ENCODE results near the gene SEMA6C. TPM values are rescaled to one million over a fixed set of nuclear protein-coding genes. Genes with fewer than 3 reads are reported as not detected.

The SEMA6C gene
- total and polyA plus RNA-seq, 2 donors = 1.5 to 24.3 TPM

DNA sequence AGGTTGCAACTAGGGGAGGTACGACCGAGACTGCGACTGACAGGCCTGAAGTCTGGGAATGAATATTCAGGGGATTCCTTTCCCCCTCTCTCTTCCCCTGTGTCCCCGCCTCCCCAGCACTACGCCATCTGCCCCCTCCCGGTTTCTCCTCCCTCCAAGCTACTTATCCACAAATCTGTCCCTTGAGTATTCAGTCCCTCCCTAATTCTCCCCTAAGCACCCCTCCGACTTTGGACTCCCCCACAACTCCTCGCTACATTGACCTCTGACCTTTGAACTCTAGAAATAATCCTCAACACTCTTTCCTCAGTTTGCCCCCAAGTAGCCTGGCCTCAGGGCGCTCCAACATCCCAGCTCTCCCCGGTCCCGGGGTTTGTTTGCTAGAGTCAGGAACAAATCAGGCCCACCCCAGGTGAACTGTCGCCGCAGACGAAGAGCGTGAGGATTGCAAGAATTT lies 18.9 kb upstream of the SEMA6C start:
- Histone ChIP-seq H3K36me3 (ENCODE audit: control insufficient read depth in 2 of 2, insufficient read depth in 2 of 2, low read length in 1 of 2) (peaks cover 35 to 44% of the 10 kb centered on the region in 2 donors), H3K4me3 (ENCODE audit: low read length in 2 of 2) (peak overlapping the region; percentile 64 to 94), H3K4me1 (ENCODE audit: control insufficient read depth in 2 of 2, insufficient read depth in 2 of 2, low read length in 2 of 2) (peaks cover 14 to 27% of the 10 kb centered on the region in 2 donors), H3K27me3 (ENCODE audit: control insufficient read depth in 2 of 2, insufficient read depth in 1 of 2, low read length in 1 of 2) (no peaks in the 10 kb centered on the region), H3K9me3 (ENCODE audit: control insufficient read depth in 2 of 2, insufficient read depth in 1 of 2, low read length in 1 of 2) (peaks cover 0 to 7% of the 10 kb centered on the region in 2 donors), H3K27ac (ENCODE audit: low read depth in 1 of 2, low read length in 1 of 2) (peak overlapping the region; percentile 6 to 81)
- 40% methylated on average over 15 of the region's 15 CpGs for WGBS
- no peak for DNase-seq (ENCODE audit: low read depth in 6 of 9, low spot score in 9 of 9)

DNA sequence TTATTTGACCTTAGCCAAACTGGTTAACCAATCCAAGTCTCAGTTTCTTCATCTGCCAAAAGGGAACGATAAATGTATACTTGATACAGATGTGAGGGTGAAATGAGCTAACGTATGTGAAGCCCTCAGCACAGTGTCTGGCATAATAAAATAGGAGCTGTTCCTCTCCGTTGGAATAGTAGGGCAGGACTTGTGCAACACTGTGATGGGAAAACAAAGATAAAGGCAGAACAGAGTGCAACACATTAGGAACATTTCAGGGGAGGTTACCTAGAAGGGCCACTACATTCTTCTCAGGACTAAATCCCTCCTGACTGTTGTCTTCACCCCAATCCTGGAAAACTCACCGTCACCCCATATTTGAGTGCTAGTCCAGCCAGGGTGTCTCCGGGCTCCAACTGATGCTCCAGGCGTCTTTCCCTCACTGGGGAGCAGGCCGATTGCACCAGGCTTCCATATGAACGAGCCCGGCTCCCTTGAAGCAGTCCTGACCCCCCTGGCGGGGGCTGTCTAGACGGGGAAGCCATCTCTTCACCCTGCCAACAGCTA lies 18.4 kb upstream of the SEMA6C start:
- H3K36me3 ChIP-seq (ENCODE audit: control insufficient read depth in 2 of 2, insufficient read depth in 2 of 2, low read length in 1 of 2) = peaks cover 31 to 44% of the 10 kb centered on the region in 2 donors
- peak overlapping the region in 1 of 2 donors; percentile 81 for H3K27ac ChIP-seq (ENCODE audit: low read depth in 1 of 2, low read length in 1 of 2)
- H3K4me1 ChIP-seq (ENCODE audit: control insufficient read depth in 2 of 2, insufficient read depth in 2 of 2, low read length in 2 of 2) = peaks cover 17 to 31% of the 10 kb centered on the region in 2 donors
- peaks cover 0 to 7% of the 10 kb centered on the region in 2 donors for H3K9me3 ChIP-seq (ENCODE audit: control insufficient read depth in 2 of 2, insufficient read depth in 1 of 2, low read length in 1 of 2)
- DNase-seq (ENCODE audit: low read depth in 6 of 9, low spot score in 9 of 9) = no peak
- H3K4me3 ChIP-seq (ENCODE audit: low read length in 2 of 2) = peak overlapping the region; percentile 64 to 94
- no peaks in the 10 kb centered on the region for H3K27me3 ChIP-seq (ENCODE audit: control insufficient read depth in 2 of 2, insufficient read depth in 1 of 2, low read length in 1 of 2)
- 81% methylated on average over 11 of the region's 11 CpGs for WGBS

- Histone ChIP-seq H3K36me3 (ENCODE audit: control insufficient read depth in 2 of 2, insufficient read depth in 2 of 2, low read length in 1 of 2) (peaks cover 21 to 44% of the 10 kb centered on the region in 2 donors), H3K4me3 (ENCODE audit: low read length in 2 of 2) (no peak overlapping the region), H3K9me3 (ENCODE audit: control insufficient read depth in 2 of 2, insufficient read depth in 1 of 2, low read length in 1 of 2) (no peaks in the 10 kb centered on the region), H3K4me1 (ENCODE audit: control insufficient read depth in 2 of 2, insufficient read depth in 2 of 2, low read length in 2 of 2) (peaks cover 19 to 50% of the 10 kb centered on the region in 2 donors), H3K27ac (ENCODE audit: low read depth in 1 of 2, low read length in 1 of 2) (peak overlapping the region; percentile 15 to 78), H3K27me3 (ENCODE audit: control insufficient read depth in 2 of 2, insufficient read depth in 1 of 2, low read length in 1 of 2) (no peaks in the 10 kb centered on the region)
- DNase-seq (ENCODE audit: low read depth in 6 of 9, low spot score in 9 of 9) = no peak
Observed at GRCh38 chr1:151159373-151159772, 12.9 kb upstream of the SEMA6C start.

DNA sequence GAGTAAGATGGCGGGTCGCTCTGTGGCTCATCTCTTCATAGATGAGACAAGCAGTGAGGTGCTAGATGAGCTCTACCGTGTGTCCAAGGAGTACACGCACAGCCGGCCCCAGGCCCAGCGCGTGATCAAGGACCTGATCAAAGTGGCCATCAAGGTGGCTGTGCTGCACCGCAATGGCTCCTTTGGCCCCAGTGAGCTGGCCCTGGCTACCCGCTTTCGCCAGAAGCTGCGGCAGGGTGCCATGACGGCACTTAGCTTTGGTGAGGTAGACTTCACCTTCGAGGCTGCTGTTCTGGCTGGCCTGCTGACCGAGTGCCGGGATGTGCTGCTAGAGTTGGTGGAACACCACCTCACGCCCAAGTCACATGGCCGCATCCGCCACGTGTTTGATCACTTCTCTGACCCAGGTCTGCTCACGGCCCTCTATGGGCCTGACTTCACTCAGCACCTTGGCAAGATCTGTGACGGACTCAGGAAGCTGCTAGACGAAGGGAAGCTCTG lies 12.4 kb upstream of the SEMA6C start:
- H3K4me1 ChIP-seq (ENCODE audit: control insufficient read depth in 2 of 2, insufficient read depth in 2 of 2, low read length in 2 of 2) = peaks cover 19 to 46% of the 10 kb centered on the region in 2 donors
- DNase-seq (ENCODE audit: low read depth in 6 of 9, low spot score in 9 of 9) = no peak
- H3K9me3 ChIP-seq (ENCODE audit: control insufficient read depth in 2 of 2, insufficient read depth in 1 of 2, low read length in 1 of 2) = no peaks in the 10 kb centered on the region
- H3K27ac ChIP-seq (ENCODE audit: low read depth in 1 of 2, low read length in 1 of 2) = peak overlapping the region; percentile 58 to 78
- WGBS = 95% methylated on average over 22 of the region's 22 CpGs
- H3K36me3 ChIP-seq (ENCODE audit: control insufficient read depth in 2 of 2, insufficient read depth in 2 of 2, low read length in 1 of 2) = peaks cover 21 to 38% of the 10 kb centered on the region in 2 donors
- peak overlapping the region in 1 of 2 donors; percentile 19 for H3K4me3 ChIP-seq (ENCODE audit: low read length in 2 of 2)
- no peaks in the 10 kb centered on the region for H3K27me3 ChIP-seq (ENCODE audit: control insufficient read depth in 2 of 2, insufficient read depth in 1 of 2, low read length in 1 of 2)

DNA sequence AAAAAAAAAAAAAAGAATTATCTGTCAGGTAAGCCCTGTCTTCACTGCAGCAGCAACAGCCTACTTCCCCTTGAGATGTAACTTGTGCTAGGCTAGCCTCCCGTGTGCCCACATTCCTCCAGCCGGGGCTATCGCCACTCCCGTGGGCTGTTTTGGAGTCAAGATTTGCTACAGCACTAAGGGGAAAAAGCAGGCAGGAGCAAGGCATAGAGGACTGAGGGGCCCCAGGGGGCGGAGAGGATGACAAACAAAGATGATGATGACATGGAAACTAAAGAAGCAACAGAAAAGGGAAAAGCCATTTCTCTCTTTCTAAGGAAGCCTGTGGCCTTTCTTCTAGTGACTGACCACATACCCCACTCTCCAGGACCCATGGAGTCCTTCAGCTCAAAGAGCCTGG lies 11.9 kb upstream of the SEMA6C start:
- no peaks in the 10 kb centered on the region for H3K9me3 ChIP-seq (ENCODE audit: control insufficient read depth in 2 of 2, insufficient read depth in 1 of 2, low read length in 1 of 2)
- H3K27me3 ChIP-seq (ENCODE audit: control insufficient read depth in 2 of 2, insufficient read depth in 1 of 2, low read length in 1 of 2) = no peaks in the 10 kb centered on the region
- peak overlapping the region; percentile 58 to 78 for H3K27ac ChIP-seq (ENCODE audit: low read depth in 1 of 2, low read length in 1 of 2)
- DNase-seq (ENCODE audit: low read depth in 6 of 9, low spot score in 9 of 9) = peak in 1 of 9 donors; percentile 52
- H3K4me1 ChIP-seq (ENCODE audit: control insufficient read depth in 2 of 2, insufficient read depth in 2 of 2, low read length in 2 of 2) = peaks cover 19 to 46% of the 10 kb centered on the region in 2 donors
- peak overlapping the region; percentile 19 to 23 for H3K4me3 ChIP-seq (ENCODE audit: low read length in 2 of 2)
- 51% methylated on average over 5 of the region's 5 CpGs for WGBS
- H3K36me3 ChIP-seq (ENCODE audit: control insufficient read depth in 2 of 2, insufficient read depth in 2 of 2, low read length in 1 of 2) = peaks cover 21 to 38% of the 10 kb centered on the region in 2 donors

GRCh38 chr1:151157067-151157531 lies 10.7 kb upstream of the SEMA6C start:
- peak overlapping the region; percentile 61 to 73 for H3K4me3 ChIP-seq (ENCODE audit: low read length in 2 of 2)
- peaks cover 19 to 46% of the 10 kb centered on the region in 2 donors for H3K4me1 ChIP-seq (ENCODE audit: control insufficient read depth in 2 of 2, insufficient read depth in 2 of 2, low read length in 2 of 2)
- H3K9me3 ChIP-seq (ENCODE audit: control insufficient read depth in 2 of 2, insufficient read depth in 1 of 2, low read length in 1 of 2) = no peaks in the 10 kb centered on the region
- H3K27me3 ChIP-seq (ENCODE audit: control insufficient read depth in 2 of 2, insufficient read depth in 1 of 2, low read length in 1 of 2) = no peaks in the 10 kb centered on the region
- peaks cover 21 to 38% of the 10 kb centered on the region in 2 donors for H3K36me3 ChIP-seq (ENCODE audit: control insufficient read depth in 2 of 2, insufficient read depth in 2 of 2, low read length in 1 of 2)
- 5% methylated on average over 6 of the region's 6 CpGs for WGBS
- peak in 8 of 9 donors; percentile 50 to 89 (median 72) for DNase-seq (ENCODE audit: low read depth in 6 of 9, low spot score in 9 of 9)
- peak overlapping the region; percentile 88 to 91 for H3K27ac ChIP-seq (ENCODE audit: low read depth in 1 of 2, low read length in 1 of 2)

DNA sequence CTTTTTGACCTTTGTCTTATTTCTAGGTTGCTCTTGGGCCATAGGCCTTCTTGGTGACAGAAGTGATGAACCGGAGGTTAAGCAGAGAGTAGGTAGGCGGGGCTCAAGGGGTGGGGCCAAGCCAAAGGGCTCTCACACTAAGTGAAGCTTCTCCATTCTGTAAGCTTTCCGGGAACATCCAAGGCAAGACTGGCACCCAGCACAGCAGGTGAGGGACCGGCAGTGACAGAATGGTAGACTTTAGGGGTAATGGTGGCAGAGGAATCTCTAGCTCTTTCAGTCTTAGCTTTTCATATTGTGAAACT lies 10.0 kb upstream of the SEMA6C start, which contains the start of gene TNFAIP8L2:
TNFAIP8L2 (plus strand) TSS at position 135 of the 305 bp plus-strand sequence. CDS start 2,049 bp downstream, outside the sequence.
- Histone ChIP-seq H3K9me3 (ENCODE audit: control insufficient read depth in 2 of 2, insufficient read depth in 1 of 2, low read length in 1 of 2) (no peaks in the 10 kb centered on the region), H3K27ac (ENCODE audit: low read depth in 1 of 2, low read length in 1 of 2) (peak within 1 kb of the TSS; percentile 88 to 91), H3K36me3 (ENCODE audit: control insufficient read depth in 2 of 2, insufficient read depth in 2 of 2, low read length in 1 of 2) (peaks cover 17 to 34% of the 10 kb centered on the region in 2 donors), H3K4me1 (ENCODE audit: control insufficient read depth in 2 of 2, insufficient read depth in 2 of 2, low read length in 2 of 2) (peaks cover 19 to 46% of the 10 kb centered on the region in 2 donors), H3K27me3 (ENCODE audit: control insufficient read depth in 2 of 2, insufficient read depth in 1 of 2, low read length in 1 of 2) (no peaks in the 10 kb centered on the region), H3K4me3 (ENCODE audit: low read length in 2 of 2) (peak within 1 kb of the TSS; percentile 61 to 73)
- peak in 7 of 9 donors; percentile 55 to 90 (median 75) for DNase-seq (ENCODE audit: low read depth in 6 of 9, low spot score in 9 of 9)
- 5% methylated on average over 4 of the region's 4 CpGs for WGBS

DNA sequence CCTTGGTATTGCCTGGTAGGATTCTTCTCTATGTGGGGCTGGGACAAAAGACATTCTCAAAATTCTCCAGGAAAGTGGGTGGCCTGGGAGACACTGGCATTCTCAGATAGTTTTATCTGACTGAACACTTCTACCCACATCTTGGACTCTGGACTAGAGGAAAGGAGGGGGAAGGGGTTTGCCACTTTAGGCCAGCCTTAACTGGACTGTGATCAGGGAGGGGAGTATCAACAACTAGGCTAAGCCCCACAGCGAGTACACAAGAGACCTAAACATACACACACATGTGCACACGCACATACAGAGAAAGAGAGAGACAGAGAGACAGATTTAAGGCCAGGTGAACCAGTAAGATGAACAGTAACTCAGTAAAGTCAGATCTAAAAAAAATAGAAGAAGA lies 1.2 kb upstream of the SEMA6C start:
- peaks cover 0 to 6% of the 10 kb centered on the region in 2 donors for H3K9me3 ChIP-seq (ENCODE audit: control insufficient read depth in 2 of 2, insufficient read depth in 1 of 2, low read length in 1 of 2)
- peaks cover 0 to 21% of the 10 kb centered on the region in 2 donors for H3K27me3 ChIP-seq (ENCODE audit: control insufficient read depth in 2 of 2, insufficient read depth in 1 of 2, low read length in 1 of 2)
- no peaks in the 10 kb centered on the region for H3K36me3 ChIP-seq (ENCODE audit: control insufficient read depth in 2 of 2, insufficient read depth in 2 of 2, low read length in 1 of 2)
- WGBS = 98% methylated on average over 2 of the region's 2 CpGs
- H3K27ac ChIP-seq (ENCODE audit: low read depth in 1 of 2, low read length in 1 of 2) = no peak overlapping the region
- H3K4me3 ChIP-seq (ENCODE audit: low read length in 2 of 2) = no peak overlapping the region
- DNase-seq (ENCODE audit: low read depth in 6 of 9, low spot score in 9 of 9) = no peak
- H3K4me1 ChIP-seq (ENCODE audit: control insufficient read depth in 2 of 2, insufficient read depth in 2 of 2, low read length in 2 of 2) = peaks cover 6 to 39% of the 10 kb centered on the region in 2 donors

DNA sequence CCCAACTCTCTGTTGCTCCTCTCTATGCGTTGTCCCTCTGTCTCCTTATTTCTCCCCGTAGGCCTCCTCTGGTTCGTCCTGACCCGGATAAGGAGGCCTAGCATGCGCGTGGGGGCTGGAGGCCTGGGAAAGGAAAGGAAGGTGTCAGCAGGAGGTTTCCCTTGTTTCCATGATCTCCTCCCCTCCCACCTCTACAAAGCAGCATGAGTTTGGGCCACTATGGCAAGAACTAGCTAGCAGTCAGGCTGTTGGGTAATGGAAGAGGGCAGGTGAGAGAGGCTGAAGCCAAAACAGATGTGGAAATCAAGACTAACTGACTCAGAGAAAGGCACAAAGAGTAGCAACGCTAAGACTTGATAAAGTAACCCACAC lies 687 bp upstream of the SEMA6C start:
- WGBS = 25% methylated on average over 7 of the region's 7 CpGs
- H3K27ac ChIP-seq (ENCODE audit: low read depth in 1 of 2, low read length in 1 of 2) = no peak overlapping the region
- no peak for DNase-seq (ENCODE audit: low read depth in 6 of 9, low spot score in 9 of 9)

More for the DNA sequence above, 687 bp upstream of the SEMA6C start:
- Histone ChIP-seq H3K36me3 (ENCODE audit: control insufficient read depth in 2 of 2, insufficient read depth in 2 of 2, low read length in 1 of 2) (no peaks in the 10 kb centered on the region), H3K9me3 (ENCODE audit: control insufficient read depth in 2 of 2, insufficient read depth in 1 of 2, low read length in 1 of 2) (peaks cover 0 to 6% of the 10 kb centered on the region in 2 donors), H3K4me1 (ENCODE audit: control insufficient read depth in 2 of 2, insufficient read depth in 2 of 2, low read length in 2 of 2) (peaks cover 6 to 39% of the 10 kb centered on the region in 2 donors), H3K4me3 (ENCODE audit: low read length in 2 of 2) (peak overlapping the region; percentile 82 to 89), H3K27me3 (ENCODE audit: control insufficient read depth in 2 of 2, insufficient read depth in 1 of 2, low read length in 1 of 2) (peaks cover 0 to 21% of the 10 kb centered on the region in 2 donors)

Data from thymus (tissue), 11 donors.